Keratinocyte (primary cell): ENCODE data around the gene GFOD1.

ENCODE experiments used
- EZH2 ChIP-seq: IDR thresholded peaks from one replicate; pipeline ENCODE4 v1.6.1; 2012; ENCODE audit warnings: inconsistent platforms, mild to moderate bottlenecking, low read length, moderate library complexity
- TF ChIP-seq, protein P1 (sequence below), 3 experiments: IDR thresholded peaks in 1 of 3; conservative IDR thresholded peaks in 1 of 3; optimal IDR thresholded peaks in 1 of 3; 2 replicates in 2 of 3; 3 replicates in 1 of 3; pipeline versions ENCODE3 to v1.5.1; 2011; ENCODE audit warnings: low read length in 3 of 3, mild to moderate bottlenecking in 3 of 3, moderate library complexity in 2 of 3, control low read depth in 1 of 3, inconsistent platforms in 1 of 3; ENCODE audit not compliant: insufficient read depth in 2 of 3; ENCODE audit errors: extremely low read depth in 1 of 3

DNA sequence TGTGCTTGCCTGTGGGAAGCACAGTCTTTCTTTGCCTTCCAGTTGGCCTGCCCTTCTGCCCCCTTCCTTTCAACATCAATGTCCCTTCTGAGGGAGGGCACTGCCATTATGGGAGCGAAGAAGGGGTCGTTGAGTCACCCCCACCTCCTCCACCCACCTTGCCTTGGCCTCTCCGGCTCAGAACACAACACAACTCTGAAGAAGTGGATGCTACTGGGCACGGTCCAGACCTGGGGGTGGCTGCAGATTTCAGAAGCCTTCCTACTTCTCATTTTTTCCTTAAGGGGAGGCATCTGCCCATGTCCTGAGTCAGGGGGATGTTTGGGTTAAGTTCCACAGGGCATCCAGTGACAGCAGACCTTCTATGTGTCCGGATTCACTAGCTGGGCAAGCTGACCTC lies 72.1 kb downstream of the GFOD1 start:
- no peak for TF ChIP-seq EZH2
- TF ChIP-seq, protein P1, sequence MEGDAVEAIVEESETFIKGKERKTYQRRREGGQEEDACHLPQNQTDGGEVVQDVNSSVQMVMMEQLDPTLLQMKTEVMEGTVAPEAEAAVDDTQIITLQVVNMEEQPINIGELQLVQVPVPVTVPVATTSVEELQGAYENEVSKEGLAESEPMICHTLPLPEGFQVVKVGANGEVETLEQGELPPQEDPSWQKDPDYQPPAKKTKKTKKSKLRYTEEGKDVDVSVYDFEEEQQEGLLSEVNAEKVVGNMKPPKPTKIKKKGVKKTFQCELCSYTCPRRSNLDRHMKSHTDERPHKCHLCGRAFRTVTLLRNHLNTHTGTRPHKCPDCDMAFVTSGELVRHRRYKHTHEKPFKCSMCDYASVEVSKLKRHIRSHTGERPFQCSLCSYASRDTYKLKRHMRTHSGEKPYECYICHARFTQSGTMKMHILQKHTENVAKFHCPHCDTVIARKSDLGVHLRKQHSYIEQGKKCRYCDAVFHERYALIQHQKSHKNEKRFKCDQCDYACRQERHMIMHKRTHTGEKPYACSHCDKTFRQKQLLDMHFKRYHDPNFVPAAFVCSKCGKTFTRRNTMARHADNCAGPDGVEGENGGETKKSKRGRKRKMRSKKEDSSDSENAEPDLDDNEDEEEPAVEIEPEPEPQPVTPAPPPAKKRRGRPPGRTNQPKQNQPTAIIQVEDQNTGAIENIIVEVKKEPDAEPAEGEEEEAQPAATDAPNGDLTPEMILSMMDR (optimal IDR thresholded peaks at IDR 0.05 in 1 of 3, IDR thresholded peaks at IDR 0.05 in 1 of 3, conservative IDR thresholded peaks at IDR 0.05 in 1 of 3; ENCODE audit: extremely low read depth in 1 of 3, insufficient read depth in 2 of 3, low read length in 3 of 3): no peak
